Putamen (tissue), 1 donor: ENCODE results near the gene IRF5.
"Not testable (repeated sequence)": the region's sequence is repeated elsewhere in the genome, so short reads cannot be mapped to it uniquely, and the experiment has no call there.

Source experiments
- DNase-seq: peaks from one replicate; pipeline ENCODE4 v3.0.0-alpha.2; 2016; ENCODE audit warnings: low spot score

The IRF5 gene

GRCh38 chr7:128906766-128907559, 30.8 kb upstream of the IRF5 start:
- no peak for DNase-seq

GRCh38 chr7:128908750-128909624, 28.7 kb upstream of the IRF5 start:
- DNase-seq, result no peak

GRCh38 chr7:128909625-128910568, 27.8 kb upstream of the IRF5 start:
- no peak for DNase-seq

- DNase-seq, result no peak
Measured at GRCh38 chr7:128910569-128910945, 27.2 kb upstream of the IRF5 start, which contains the start of gene KCP. KCP (minus strand) TSS chr7:128910709; CDS start chr7:128910676, 33 bp downstream.

- DNase-seq, result no peak
Measured at GRCh38 chr7:128911423-128912031, 26.2 kb upstream of the IRF5 start.

GRCh38 chr7:128912281-128912680, 25.4 kb upstream of the IRF5 start:
- DNase-seq, result no peak

- not testable (repeated sequence) for DNase-seq
Measured at GRCh38 chr7:128912709-128913495, 24.8 kb upstream of the IRF5 start.

GRCh38 chr7:128913870-128914565, 23.7 kb upstream of the IRF5 start:
- DNase-seq, result no peak

- DNase-seq, result no peak
Measured at GRCh38 chr7:128914566-128915151, 23.1 kb upstream of the IRF5 start.

- no peak for DNase-seq
Measured at GRCh38 chr7:128915271-128915819, 22.4 kb upstream of the IRF5 start.

- DNase-seq, result no peak
Measured at GRCh38 chr7:128915841-128916642, 21.7 kb upstream of the IRF5 start.

- no peak for DNase-seq
Measured at GRCh38 chr7:128916643-128916915, 21.1 kb upstream of the IRF5 start.

- DNase-seq, result no peak
Measured at GRCh38 chr7:128917122-128917521, 20.6 kb upstream of the IRF5 start.

GRCh38 chr7:128918016-128918665, 19.6 kb upstream of the IRF5 start:
- no peak for DNase-seq

GRCh38 chr7:128919241-128919640, 18.5 kb upstream of the IRF5 start:
- no peak for DNase-seq

GRCh38 chr7:128919881-128920799, 17.6 kb upstream of the IRF5 start:
- no peak for DNase-seq
